OCI-LY1 (cell line): ENCODE data around the gene TIAM1.

Experiments used
- H2AFZ ChIP-seq: fragments of 200-600 bp; sonication (generic), shearing (Covaris generic); 2 replicates; pipeline ENCODE4 v1.6.0; 2014; ENCODE audit warnings: antibody characterized with exemption, mild to moderate bottlenecking, low read length
- H3F3A ChIP-seq: fragments of 200-600 bp; sonication (generic), shearing (Covaris generic); 2 replicates; pipeline ENCODE4 v1.6.0; 2014; ENCODE audit warnings: mild to moderate bottlenecking, antibody characterized with exemption, low read length, moderate library complexity; ENCODE audit not compliant: insufficient read depth
- H3K27ac ChIP-seq: fragments of 200-600 bp; sonication (generic); 2 replicates; pipeline ENCODE4 v1.5.1; 2014; ENCODE audit warnings: low read length, mixed run types, mild to moderate bottlenecking, low read depth; ENCODE audit not compliant: poor library complexity, severe bottlenecking
- H3K27me3 ChIP-seq: fragments of 200-600 bp; sonication (generic); 2 replicates; pipeline ENCODE4 v1.6.0; 2014; ENCODE audit warnings: antibody characterized with exemption, mild to moderate bottlenecking, low read length, moderate library complexity; ENCODE audit not compliant: insufficient read depth
- H3K36me3 ChIP-seq: fragments of 200-600 bp; sonication (generic); 2 replicates; pipeline ENCODE4 v1.6.1; 2014; ENCODE audit warnings: mild to moderate bottlenecking, antibody characterized with exemption, low read length, moderate library complexity, mixed read lengths; ENCODE audit not compliant: insufficient read depth
- H3K4me1 ChIP-seq: fragments of 200-600 bp; sonication (generic); 2 replicates; pipeline ENCODE4 v1.5.1; 2014; ENCODE audit warnings: mild to moderate bottlenecking, low read length, moderate library complexity; ENCODE audit not compliant: insufficient read depth, severe bottlenecking
- H3K4me2 ChIP-seq: fragments of 200-600 bp; sonication (generic), shearing (Covaris generic); 2 replicates; pipeline ENCODE4 v1.6.1; 2014; ENCODE audit warnings: low read length
- H3K4me3 ChIP-seq: fragments of 200-600 bp; sonication (generic); 2 replicates; pipeline ENCODE4 v1.5.1; 2014; ENCODE audit warnings: low read length, low read depth, mild to moderate bottlenecking, mixed read lengths; ENCODE audit not compliant: poor library complexity, severe bottlenecking
- H3K79me2 ChIP-seq: fragments of 200-600 bp; shearing (Covaris generic); 2 replicates; pipeline ENCODE4 v1.6.1; 2016; ENCODE audit warnings: mixed run types, low read length, mixed read lengths; ENCODE audit not compliant: insufficient read depth
- H3K9ac ChIP-seq: fragments of 200-600 bp; sonication (generic), shearing (Covaris generic); 2 replicates; pipeline ENCODE4 v1.6.1; 2014; ENCODE audit warnings: mild to moderate bottlenecking, low read length, mixed read lengths
- H3K9me2 ChIP-seq: fragments of 200-600 bp; sonication (generic), shearing (Covaris generic); 2 replicates; pipeline ENCODE4 v1.6.1; 2014; ENCODE audit warnings: low read depth, mild to moderate bottlenecking, low read length, mixed read lengths
- H3K9me3 ChIP-seq: fragments of 200-600 bp; shearing (Covaris generic); 2 replicates; pipeline ENCODE4 v1.6.1; 2014; ENCODE audit warnings: low read length, mixed read lengths
- H4K20me1 ChIP-seq: fragments of 200-600 bp; sonication (generic), shearing (Covaris generic); 2 replicates; pipeline ENCODE4 v1.6.0; 2016; ENCODE audit warnings: mild to moderate bottlenecking, low read length; ENCODE audit not compliant: insufficient read depth
- EZH2 ChIP-seq: fragments of 200-600 bp; sonication (generic), shearing (Covaris generic); IDR thresholded peaks from 2 replicates; pipeline ENCODE4 v1.8.0; 2017; ENCODE audit warnings: borderline replicate concordance, mixed run types, mild to moderate bottlenecking, antibody characterized with exemption, low read length, moderate library complexity, mixed read lengths
- TF ChIP-seq, protein P1 (sequence below): fragments of 200-600 bp; sonication (generic), shearing (Covaris generic); IDR thresholded peaks from 2 replicates; pipeline ENCODE4 v1.5.1; 2017; ENCODE audit warnings: mild to moderate bottlenecking, antibody characterized with exemption, low read length, moderate library complexity, mixed read lengths

The TIAM1 gene

GRCh38 chr21:31370893-31371544, 27.0 kb upstream of the TIAM1 start:
- H3K4me3 ChIP-seq = no peak overlapping the region
- H3K4me1 ChIP-seq = no peaks in the 10 kb centered on the region
- TF ChIP-seq, protein P1, sequence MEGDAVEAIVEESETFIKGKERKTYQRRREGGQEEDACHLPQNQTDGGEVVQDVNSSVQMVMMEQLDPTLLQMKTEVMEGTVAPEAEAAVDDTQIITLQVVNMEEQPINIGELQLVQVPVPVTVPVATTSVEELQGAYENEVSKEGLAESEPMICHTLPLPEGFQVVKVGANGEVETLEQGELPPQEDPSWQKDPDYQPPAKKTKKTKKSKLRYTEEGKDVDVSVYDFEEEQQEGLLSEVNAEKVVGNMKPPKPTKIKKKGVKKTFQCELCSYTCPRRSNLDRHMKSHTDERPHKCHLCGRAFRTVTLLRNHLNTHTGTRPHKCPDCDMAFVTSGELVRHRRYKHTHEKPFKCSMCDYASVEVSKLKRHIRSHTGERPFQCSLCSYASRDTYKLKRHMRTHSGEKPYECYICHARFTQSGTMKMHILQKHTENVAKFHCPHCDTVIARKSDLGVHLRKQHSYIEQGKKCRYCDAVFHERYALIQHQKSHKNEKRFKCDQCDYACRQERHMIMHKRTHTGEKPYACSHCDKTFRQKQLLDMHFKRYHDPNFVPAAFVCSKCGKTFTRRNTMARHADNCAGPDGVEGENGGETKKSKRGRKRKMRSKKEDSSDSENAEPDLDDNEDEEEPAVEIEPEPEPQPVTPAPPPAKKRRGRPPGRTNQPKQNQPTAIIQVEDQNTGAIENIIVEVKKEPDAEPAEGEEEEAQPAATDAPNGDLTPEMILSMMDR = no peak
- no peak for TF ChIP-seq EZH2

GRCh38 chr21:31370281-31370892, 26.3 kb upstream of the TIAM1 start:
- no peaks in the 10 kb centered on the region for H3K36me3 ChIP-seq
- no peaks in the 10 kb centered on the region for H3F3A ChIP-seq
- H3K9me3 ChIP-seq = no peaks in the 10 kb centered on the region
- no peaks in the 10 kb centered on the region for H4K20me1 ChIP-seq
- no peaks in the 10 kb centered on the region for H3K79me2 ChIP-seq
- no peaks in the 10 kb centered on the region for H3K9me2 ChIP-seq
- no peaks in the 10 kb centered on the region for H3K4me1 ChIP-seq
- H3K27ac ChIP-seq = no peak overlapping the region
- H3K4me2 ChIP-seq = no peak overlapping the region
- H3K9ac ChIP-seq = no peak overlapping the region
- TF ChIP-seq, protein P1 = no peak
- TF ChIP-seq EZH2 = no peak
- H3K27me3 ChIP-seq = no peaks in the 10 kb centered on the region
- H2AFZ ChIP-seq = no peak overlapping the region
- H3K4me3 ChIP-seq = no peak overlapping the region

More at GRCh38 chr21:31370893-31371544, 27.0 kb upstream of the TIAM1 start:
- Histone ChIP-seq H2AFZ (no peak overlapping the region), H3K9me2 (no peaks in the 10 kb centered on the region), H3K9me3 (no peaks in the 10 kb centered on the region), H4K20me1 (no peaks in the 10 kb centered on the region), H3K27me3 (no peaks in the 10 kb centered on the region), H3K9ac (no peak overlapping the region), H3F3A (no peaks in the 10 kb centered on the region), H3K27ac (no peak overlapping the region), H3K79me2 (no peaks in the 10 kb centered on the region), H3K36me3 (no peaks in the 10 kb centered on the region), H3K4me2 (no peak overlapping the region)

GRCh38 chr21:31368361-31368760, 24.3 kb upstream of the TIAM1 start:
- Histone ChIP-seq H3K9me2 (no peaks in the 10 kb centered on the region), H4K20me1 (no peaks in the 10 kb centered on the region), H3K27ac (no peak overlapping the region), H3K4me3 (no peak overlapping the region), H3K27me3 (no peaks in the 10 kb centered on the region), H3F3A (no peaks in the 10 kb centered on the region), H2AFZ (no peak overlapping the region), H3K4me2 (no peak overlapping the region), H3K36me3 (no peaks in the 10 kb centered on the region), H3K79me2 (no peaks in the 10 kb centered on the region), H3K4me1 (no peaks in the 10 kb centered on the region), H3K9me3 (no peaks in the 10 kb centered on the region), H3K9ac (no peak overlapping the region)
- TF ChIP-seq, protein P1 = no peak
- no peak for TF ChIP-seq EZH2
